ENCODE results near the gene FBN3. TPM values are rescaled to one million over a fixed set of nuclear protein-coding genes. Genes with fewer than 3 reads are reported as not detected.

FBN3 gene
- total and polyA plus RNA-seq, 3 donors from 2014 or later = 0.62 to 17.8 (median 2.3) TPM

GRCh38 chr19:8148410-8149260 is 757 bp downstream of the FBN3 start:
- no peak for DNase-seq
- Histone ChIP-seq H3K4me1 (peaks cover 13% of the 10 kb centered on the region), H3K27me3 (no peaks in the 10 kb centered on the region), H3K27ac (no peak overlapping the region), H3K36me3 (ENCODE audit: low read depth, missing control alignments) (no peaks in the 10 kb centered on the region), H3K4me3 (peak overlapping the region; percentile 12 to 26), H3K9me3 (no peaks in the 10 kb centered on the region)
- TF ChIP-seq POLR2A (IDR thresholded peaks at IDR 0.05) (no peak), CTCF (IDR thresholded peaks at IDR 0.05) (no peak)
- intact Hi-C loops (cut with DNase I; ENCODE audit: low total_unique reads) = no loop called here
- 3 to 5% methylated on average over 18 to 19 of the region's 50 CpGs for WGBS, 2 donors

GRCh38 chr19:8148088-8148409 is 1.3 kb downstream of the FBN3 start:
- intact Hi-C loops (cut with DNase I; ENCODE audit: low total_unique reads) = no loop called here
- H3K4me1 ChIP-seq = peaks cover 16% of the 10 kb centered on the region
- no peak overlapping the region for H3K27ac ChIP-seq
- no peaks in the 10 kb centered on the region for H3K27me3 ChIP-seq
- H3K4me3 ChIP-seq = no peak overlapping the region
- no peaks in the 10 kb centered on the region for H3K36me3 ChIP-seq (ENCODE audit: low read depth, missing control alignments)
- 66 to 72% methylated on average over 6 of the region's 6 CpGs for WGBS, 2 donors
- DNase-seq = no peak
- H3K9me3 ChIP-seq = no peaks in the 10 kb centered on the region
- TF ChIP-seq POLR2A (IDR thresholded peaks at IDR 0.05) (no peak), CTCF (IDR thresholded peaks at IDR 0.05) (no peak)

- H3K27me3 ChIP-seq = no peaks in the 10 kb centered on the region
Measured at GRCh38 chr19:8147582-8147978, 1.8 kb downstream of the FBN3 start.

GRCh38 chr19:8146877-8147581 is 2.4 kb downstream of the FBN3 start:
- Histone ChIP-seq H3K36me3 (ENCODE audit: low read depth, missing control alignments) (no peaks in the 10 kb centered on the region), H3K27ac (no peak overlapping the region), H3K4me3 (no peak overlapping the region), H3K4me1 (peaks cover 23% of the 10 kb centered on the region), H3K27me3 (no peaks in the 10 kb centered on the region), H3K9me3 (no peaks in the 10 kb centered on the region)
- WGBS, 2 donors = 41 to 49% methylated on average over 7 to 27 of the region's 27 CpGs
- TF ChIP-seq CTCF (IDR thresholded peaks at IDR 0.05) = no peak
- TF ChIP-seq POLR2A (IDR thresholded peaks at IDR 0.05) = no peak
- intact Hi-C loops (cut with DNase I; ENCODE audit: low total_unique reads) = no loop called here
- no peak for DNase-seq

More at GRCh38 chr19:8147582-8147978, 1.8 kb downstream of the FBN3 start:
- no peaks in the 10 kb centered on the region for H3K36me3 ChIP-seq (ENCODE audit: low read depth, missing control alignments)
- no peak overlapping the region for H3K27ac ChIP-seq
- WGBS, 2 donors = 27 to 31% methylated on average over 7 of the region's 7 CpGs
- peaks cover 21% of the 10 kb centered on the region for H3K4me1 ChIP-seq
- intact Hi-C loops (cut with DNase I; ENCODE audit: low total_unique reads) = no loop called here
- TF ChIP-seq CTCF (IDR thresholded peaks at IDR 0.05) (no peak), POLR2A (IDR thresholded peaks at IDR 0.05) (no peak)
- no peak for DNase-seq
- no peaks in the 10 kb centered on the region for H3K9me3 ChIP-seq
- no peak overlapping the region for H3K4me3 ChIP-seq

All from testis (tissue), 3 donors.